ENCODE results near the gene ARHGEF1.

- TF ChIP-seq CTCF (IDR thresholded peaks at IDR 0.05; ENCODE audit: insufficient read depth, low read depth, low read length) (no peak), EZH2 (IDR thresholded peaks at IDR 0.05; ENCODE audit: insufficient read depth, low read length) (no peak)
These were observed 29.6 kb upstream of the ARHGEF1 start for GRCh38 chr19:41853344-41853743.

Measured in astrocyte (in vitro differentiated cells and primary cell).